SK-N-MC (cell line): Measurements from ENCODE around the gene MAPK13.

Experiments
- EZH2 ChIP-seq: fragments of 200-600 bp; sonication (generic); IDR thresholded peaks from one replicate; pipeline ENCODE4 v1.6.1; 2017; ENCODE audit warnings: antibody characterized with exemption
- FOXP2 ChIP-seq: optimal IDR thresholded peaks from 2 replicates; pipeline ENCODE3; 2011; ENCODE audit warnings: mild to moderate bottlenecking, moderate library complexity; ENCODE audit not compliant: insufficient read depth; ENCODE audit errors: extremely low read length, control extremely low read depth
- POLR2AphosphoS5 ChIP-seq: IDR thresholded peaks from 2 replicates; pipeline ENCODE4 v1.6.1; 2012; ENCODE audit warnings: mild to moderate bottlenecking, low read depth, low read length, borderline replicate concordance

DNA sequence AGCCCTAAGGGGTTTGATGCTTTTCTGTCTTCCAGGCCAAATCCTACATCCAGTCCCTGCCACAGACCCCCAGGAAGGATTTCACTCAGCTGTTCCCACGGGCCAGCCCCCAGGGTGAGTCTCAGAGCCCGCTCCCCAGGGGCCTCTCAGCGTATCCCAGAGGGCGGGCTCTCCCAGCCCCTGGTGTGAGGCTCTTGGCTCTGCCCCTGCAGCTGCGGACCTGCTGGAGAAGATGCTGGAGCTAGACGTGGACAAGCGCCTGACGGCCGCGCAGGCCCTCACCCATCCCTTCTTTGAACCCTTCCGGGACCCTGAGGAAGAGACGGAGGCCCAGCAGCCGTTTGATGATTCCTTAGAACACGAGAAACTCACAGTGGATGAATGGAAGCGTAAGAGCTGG, 8.4 kb downstream of the MAPK13 start:
- no peak for TF ChIP-seq EZH2
- TF ChIP-seq POLR2AphosphoS5: no peak
- no peak for TF ChIP-seq FOXP2
